Measurements from ENCODE around the gene BCAS3.
A peak's percentile ranks its signal among the peaks of the same experiment; 100 is the strongest.

The BCAS3 gene

GRCh38 chr17:60798576-60798975 lies 120.9 kb downstream of the BCAS3 start:
- no peak overlapping the region for H3K4me2 ChIP-seq (ENCODE audit: low read length)
- H3K18ac ChIP-seq (ENCODE audit: low read length), result no peak overlapping the region
- no peak overlapping the region for H2AFZ ChIP-seq (ENCODE audit: insufficient read depth, low read length, poor library complexity)
- no peak overlapping the region for H2BK120ac ChIP-seq (ENCODE audit: insufficient read depth, low read length, poor library complexity)
- H2BK12ac ChIP-seq (ENCODE audit: low read length), result no peak overlapping the region
- H3K4ac ChIP-seq (ENCODE audit: low read depth, low read length), result no peak overlapping the region
- H4K91ac ChIP-seq (ENCODE audit: low read depth, low read length), result no peak overlapping the region
- H3K27me3 ChIP-seq (ENCODE audit: insufficient read depth, low read length), result no peaks in the 10 kb centered on the region
- no peak overlapping the region for H4K12ac ChIP-seq (ENCODE audit: low read depth, low read length)
- H3K23ac ChIP-seq (ENCODE audit: low read length), result no peak overlapping the region
- no CpG with 5 or more reads among the region's 8 CpGs for WGBS (ENCODE audit: extremely low coverage, insufficient coverage, insufficient read length)
- no peak overlapping the region for H3K27ac ChIP-seq (ENCODE audit: low read depth, low read length)
- H3K9ac ChIP-seq (ENCODE audit: low read length), result no peak overlapping the region
- H3K79me1 ChIP-seq (ENCODE audit: low read length), result no peaks in the 10 kb centered on the region
- H3K79me2 ChIP-seq (ENCODE audit: control insufficient read depth, insufficient read depth, low read length, poor library complexity), result no peaks in the 10 kb centered on the region
- no peak overlapping the region for H3K4me3 ChIP-seq (ENCODE audit: low read depth, low read length)
- H3K4me1 ChIP-seq (ENCODE audit: control insufficient read depth in 1 of 2, insufficient read depth in 2 of 2, low read length in 2 of 2), result no peaks in the 10 kb centered on the region
- H2AK5ac ChIP-seq (ENCODE audit: low read length), result no peak overlapping the region
- no peak overlapping the region for H3K14ac ChIP-seq (ENCODE audit: low read length)
- DNase-seq, result peak; percentile 2 to 58
- no peaks in the 10 kb centered on the region for H3K9me3 ChIP-seq (ENCODE audit: insufficient read depth, low read depth, low read length)
- no peaks in the 10 kb centered on the region for H3K36me3 ChIP-seq (ENCODE audit: control insufficient read depth in 1 of 2, insufficient read depth in 2 of 2, low read length in 2 of 2)
- H4K8ac ChIP-seq (ENCODE audit: low read depth, low read length), result no peak overlapping the region
- H2BK5ac ChIP-seq (ENCODE audit: low read depth, low read length, poor library complexity), result no peak overlapping the region

GRCh38 chr17:60802377-60802776 lies 124.7 kb downstream of the BCAS3 start:
- no peaks in the 10 kb centered on the region for H3K79me2 ChIP-seq (ENCODE audit: control insufficient read depth, insufficient read depth, low read length, poor library complexity)
- no CpG with 5 or more reads among the region's 6 CpGs for WGBS (ENCODE audit: extremely low coverage, insufficient coverage, insufficient read length)

GRCh38 chr17:60803059-60803458 lies 125.4 kb downstream of the BCAS3 start:
- Histone ChIP-seq H4K12ac (ENCODE audit: low read depth, low read length) (no peak overlapping the region), H3K18ac (ENCODE audit: low read length) (no peak overlapping the region), H3K4me1 (ENCODE audit: control insufficient read depth in 1 of 2, insufficient read depth in 2 of 2, low read length in 2 of 2) (no peaks in the 10 kb centered on the region), H3K36me3 (ENCODE audit: control insufficient read depth in 1 of 2, insufficient read depth in 2 of 2, low read length in 2 of 2) (no peaks in the 10 kb centered on the region), H3K9me3 (ENCODE audit: insufficient read depth, low read depth, low read length) (no peaks in the 10 kb centered on the region), H4K91ac (ENCODE audit: low read depth, low read length) (no peak overlapping the region), H3K4ac (ENCODE audit: low read depth, low read length) (no peak overlapping the region), H3K23ac (ENCODE audit: low read length) (no peak overlapping the region), H2AK5ac (ENCODE audit: low read length) (no peak overlapping the region), H2BK5ac (ENCODE audit: low read depth, low read length, poor library complexity) (no peak overlapping the region), H3K9ac (ENCODE audit: low read length) (no peak overlapping the region), H2BK12ac (ENCODE audit: low read length) (no peak overlapping the region), H2AFZ (ENCODE audit: insufficient read depth, low read length, poor library complexity) (no peak overlapping the region), H2BK120ac (ENCODE audit: insufficient read depth, low read length, poor library complexity) (no peak overlapping the region), H3K27me3 (ENCODE audit: insufficient read depth, low read length) (no peaks in the 10 kb centered on the region), H4K8ac (ENCODE audit: low read depth, low read length) (no peak overlapping the region), H3K4me3 (ENCODE audit: low read depth, low read length) (no peak overlapping the region), H3K27ac (ENCODE audit: low read depth, low read length) (no peak overlapping the region), H3K4me2 (ENCODE audit: low read length) (no peak overlapping the region), H3K79me1 (ENCODE audit: low read length) (no peaks in the 10 kb centered on the region), H3K79me2 (ENCODE audit: control insufficient read depth, insufficient read depth, low read length, poor library complexity) (no peaks in the 10 kb centered on the region), H3K14ac (ENCODE audit: low read length) (no peak overlapping the region)
- no CpG with 5 or more reads among the region's 6 CpGs for WGBS (ENCODE audit: extremely low coverage, insufficient coverage, insufficient read length)
- DNase-seq, result no peak

More at GRCh38 chr17:60802377-60802776, 124.7 kb downstream of the BCAS3 start:
- no peak overlapping the region for H2BK5ac ChIP-seq (ENCODE audit: low read depth, low read length, poor library complexity)
- no peak overlapping the region for H3K27ac ChIP-seq (ENCODE audit: low read depth, low read length)
- H4K12ac ChIP-seq (ENCODE audit: low read depth, low read length), result no peak overlapping the region
- H3K14ac ChIP-seq (ENCODE audit: low read length), result no peak overlapping the region
- H2AK5ac ChIP-seq (ENCODE audit: low read length), result no peak overlapping the region
- no peaks in the 10 kb centered on the region for H3K36me3 ChIP-seq (ENCODE audit: control insufficient read depth in 1 of 2, insufficient read depth in 2 of 2, low read length in 2 of 2)
- no peak overlapping the region for H4K8ac ChIP-seq (ENCODE audit: low read depth, low read length)
- no peak overlapping the region for H2BK120ac ChIP-seq (ENCODE audit: insufficient read depth, low read length, poor library complexity)
- no peak overlapping the region for H3K4ac ChIP-seq (ENCODE audit: low read depth, low read length)
- H3K27me3 ChIP-seq (ENCODE audit: insufficient read depth, low read length), result no peaks in the 10 kb centered on the region
- H2AFZ ChIP-seq (ENCODE audit: insufficient read depth, low read length, poor library complexity), result no peak overlapping the region
- H3K4me1 ChIP-seq (ENCODE audit: control insufficient read depth in 1 of 2, insufficient read depth in 2 of 2, low read length in 2 of 2), result no peaks in the 10 kb centered on the region
- H2BK12ac ChIP-seq (ENCODE audit: low read length), result no peak overlapping the region
- no peak overlapping the region for H3K18ac ChIP-seq (ENCODE audit: low read length)
- H3K4me3 ChIP-seq (ENCODE audit: low read depth, low read length), result no peak overlapping the region
- no peak overlapping the region for H3K4me2 ChIP-seq (ENCODE audit: low read length)
- no peak overlapping the region for H4K91ac ChIP-seq (ENCODE audit: low read depth, low read length)
- H3K9me3 ChIP-seq (ENCODE audit: insufficient read depth, low read depth, low read length), result no peaks in the 10 kb centered on the region
- H3K9ac ChIP-seq (ENCODE audit: low read length), result no peak overlapping the region
- no peak for DNase-seq
- H3K23ac ChIP-seq (ENCODE audit: low read length), result no peak overlapping the region
- H3K79me1 ChIP-seq (ENCODE audit: low read length), result no peaks in the 10 kb centered on the region

- H3K9ac ChIP-seq (ENCODE audit: low read length), result no peak overlapping the region
- H3K79me1 ChIP-seq (ENCODE audit: low read length), result no peaks in the 10 kb centered on the region
- H4K91ac ChIP-seq (ENCODE audit: low read depth, low read length), result no peak overlapping the region
- no peak overlapping the region for H3K27ac ChIP-seq (ENCODE audit: low read depth, low read length)
- WGBS (ENCODE audit: extremely low coverage, insufficient coverage, insufficient read length), result no CpG with 5 or more reads among the region's 3 CpGs
- H2BK120ac ChIP-seq (ENCODE audit: insufficient read depth, low read length, poor library complexity), result no peak overlapping the region
- no peaks in the 10 kb centered on the region for H3K4me1 ChIP-seq (ENCODE audit: control insufficient read depth in 1 of 2, insufficient read depth in 2 of 2, low read length in 2 of 2)
- H3K4ac ChIP-seq (ENCODE audit: low read depth, low read length), result no peak overlapping the region
- H3K4me2 ChIP-seq (ENCODE audit: low read length), result no peak overlapping the region
- no peak overlapping the region for H3K14ac ChIP-seq (ENCODE audit: low read length)
- H3K36me3 ChIP-seq (ENCODE audit: control insufficient read depth in 1 of 2, insufficient read depth in 2 of 2, low read length in 2 of 2), result no peaks in the 10 kb centered on the region
- no peaks in the 10 kb centered on the region for H3K27me3 ChIP-seq (ENCODE audit: insufficient read depth, low read length)
- no peak for DNase-seq
- H3K9me3 ChIP-seq (ENCODE audit: insufficient read depth, low read depth, low read length), result no peaks in the 10 kb centered on the region
- H3K79me2 ChIP-seq (ENCODE audit: control insufficient read depth, insufficient read depth, low read length, poor library complexity), result no peaks in the 10 kb centered on the region
- no peak overlapping the region for H4K8ac ChIP-seq (ENCODE audit: low read depth, low read length)
- H3K4me3 ChIP-seq (ENCODE audit: low read depth, low read length), result no peak overlapping the region
- H2BK5ac ChIP-seq (ENCODE audit: low read depth, low read length, poor library complexity), result no peak overlapping the region
- H4K12ac ChIP-seq (ENCODE audit: low read depth, low read length), result no peak overlapping the region
- H3K18ac ChIP-seq (ENCODE audit: low read length), result no peak overlapping the region
- no peak overlapping the region for H2AFZ ChIP-seq (ENCODE audit: insufficient read depth, low read length, poor library complexity)
- no peak overlapping the region for H2BK12ac ChIP-seq (ENCODE audit: low read length)
- no peak overlapping the region for H3K23ac ChIP-seq (ENCODE audit: low read length)
- H2AK5ac ChIP-seq (ENCODE audit: low read length), result no peak overlapping the region
These were observed 127.2 kb downstream of the BCAS3 start for GRCh38 chr17:60804831-60805230.
